Stomach (tissue), 9 donors: ENCODE measurements around the gene TMA7B. TPM values are rescaled to one million over a fixed set of nuclear protein-coding genes. Genes with fewer than 3 reads are reported as not detected.

Experiments
- DNase-seq, 2 donors: peaks; one replicate each; pipeline versions ENCODE4 v3.0.0 to v3.0.0-alpha.2; 2013 to 2019
- H3K27ac ChIP-seq, 5 donors: fragments of 200-600 bp in 4 of 5; sonication (generic) in 4 of 5; one replicate each; pipeline ENCODE4 v1.5.1; 2013 to 2019; ENCODE audit warnings: mild to moderate bottlenecking in 1 of 5, moderate library complexity in 1 of 5
- H3K27me3 ChIP-seq, 3 donors: fragments of 200-600 bp; sonication (generic); one replicate each; pipeline ENCODE4 v1.5.1; 2017 to 2019; ENCODE audit warnings: mixed run types in 1 of 3
- H3K36me3 ChIP-seq, 4 donors: fragments of 200-600 bp; sonication (generic); 1 replicate in 3 of 4; 2 replicates in 1 of 4; pipeline ENCODE4 v1.5.1; 2016 to 2019
- H3K4me1 ChIP-seq, 4 donors: fragments of 200-600 bp; sonication (generic); one replicate each; pipeline ENCODE4 v1.5.1; 2016 to 2019
- H3K4me3 ChIP-seq, 4 donors: fragments of 200-600 bp; sonication (generic) in 3 of 4; one replicate each; pipeline ENCODE4 v1.5.1; 2016 to 2019; ENCODE audit warnings: mild to moderate bottlenecking in 1 of 4
- H3K9me3 ChIP-seq, 4 donors: fragments of 200-600 bp; sonication (generic); one replicate each; pipeline ENCODE4 v1.5.1; 2016 to 2019
- CTCF ChIP-seq, 7 experiments: fragments of 450-650 bp in 4 of 7; fragments of 200-600 bp in 3 of 7; sonication (generic) in 3 of 7; IDR thresholded peaks; one replicate each; pipeline ENCODE4 v1.5.1; 2016 to 2019; ENCODE audit warnings: antibody characterized with exemption in 7 of 7, control low read depth in 2 of 7, mild to moderate bottlenecking in 1 of 7
- EP300 ChIP-seq: sonication (generic); formaldehyde crosslinking; IDR thresholded peaks from one replicate; pipeline ENCODE4 v1.6.1; 2017; ENCODE audit warnings: antibody characterized with exemption
- POLR2A ChIP-seq, 4 donors: fragments of 450-650 bp; IDR thresholded peaks; one replicate each; pipeline ENCODE4 v1.6.1; 2016; ENCODE audit warnings: antibody characterized with exemption in 4 of 4, control low read depth in 2 of 4, mild to moderate bottlenecking in 1 of 4, moderate library complexity in 1 of 4
- POLR2AphosphoS5 ChIP-seq, 3 donors: sonication (generic); formaldehyde crosslinking; IDR thresholded peaks; one replicate each; pipeline ENCODE4 v1.6.1; 2016; ENCODE audit warnings: antibody characterized with exemption in 3 of 3
- WGBS, 5 donors: extraction: QIAGEN DNeasy Blood & Tissue Kit in 3 of 5; methylation state at CpG; one replicate each; pipeline versions ENCODE4 v1.1.5 to v1.1.7; 2013 to 2018; 5-methylcytosine and 5-hydroxymethylcytosine counted together
- intact Hi-C: fragments of 100-400 bp; cut with DNase I; formaldehyde crosslinking; loops from one replicate; pipeline ENCODE4 v1.15.1; 2023; ENCODE audit warnings: low total_unique reads
- polyA plus RNA-seq, 3 donors: library from polyadenylated mRNA; stranded (reverse); fragments of 200-250 nt; gene quantifications; one replicate each; pipeline ENCODE4 v1.2.3, GENCODE V29; 2013
- total RNA-seq, 5 donors: library from RNA; depleted of rRNA; stranded (reverse); fragments of >200 nt; gene quantifications; one replicate each; pipeline versions ENCODE4 v1.1.0 to v1.2.3, GENCODE V29; 2014 to 2016
- donor health status: healthy with polysubstance abuse.
- donor health status: Bipolar disorder and iron deficiency.
- donor health status: healthy.

Gene TMA7B
- total and polyA plus RNA-seq, 8 donors, result 1.1 to 1.3 TPM; not detected in 6

- WGBS, 5 donors, result 47 to 75% (median 61%) methylated on average over 2 of the region's 2 CpGs
- no peaks in the 10 kb centered on the region for H3K9me3 ChIP-seq
- H3K27me3 ChIP-seq, result peaks cover 0 to 29% (median 0%) of the 10 kb centered on the region in 3 donors
- no peaks in the 10 kb centered on the region for H3K4me1 ChIP-seq
- no peak overlapping the region for H3K27ac ChIP-seq
- H3K4me3 ChIP-seq, result no peak overlapping the region
- no peak for DNase-seq
- TF ChIP-seq POLR2AphosphoS5 (IDR thresholded peaks at IDR 0.05) (no peak), CTCF (IDR thresholded peaks at IDR 0.05) (no peak), POLR2A (IDR thresholded peaks at IDR 0.05) (no peak), EP300 (no peak)
- H3K36me3 ChIP-seq, result no peaks in the 10 kb centered on the region
- intact Hi-C loops, result no loop called here
These were observed 23.8 kb downstream of the TMA7B start for GRCh38 chr22:39984006-39984405.

GRCh38 chr22:39984746-39985145 lies 24.5 kb downstream of the TMA7B start:
- Histone ChIP-seq H3K27ac (no peak overlapping the region), H3K27me3 (peaks cover 0 to 27% (median 0%) of the 10 kb centered on the region in 3 donors), H3K4me3 (no peak overlapping the region), H3K36me3 (no peaks in the 10 kb centered on the region), H3K4me1 (no peaks in the 10 kb centered on the region), H3K9me3 (no peaks in the 10 kb centered on the region)
- intact Hi-C loops, result no loop called here
- no peak for TF ChIP-seq POLR2A (IDR thresholded peaks at IDR 0.05)
- TF ChIP-seq EP300, result no peak
- no peak for TF ChIP-seq POLR2AphosphoS5 (IDR thresholded peaks at IDR 0.05)
- TF ChIP-seq CTCF (IDR thresholded peaks at IDR 0.05), result no peak
- DNase-seq, result no peak
- 58 to 88% (median 72%) methylated on average over 2 of the region's 2 CpGs for WGBS, 5 donors

GRCh38 chr22:39985383-39986035 lies 25.3 kb downstream of the TMA7B start:
- H3K27me3 ChIP-seq, result peaks cover 0 to 23% (median 0%) of the 10 kb centered on the region in 3 donors
- intact Hi-C loops, result no loop called here
- H3K4me1 ChIP-seq, result peaks cover 0 to 6% (median 2%) of the 10 kb centered on the region in 4 donors
- DNase-seq, result peak in 1 of 2 donors; percentile 60
- no peak overlapping the region for H3K27ac ChIP-seq
- H3K4me3 ChIP-seq, result no peak overlapping the region
- 60 to 69% (median 62%) methylated on average over 7 of the region's 7 CpGs for whole genome bisulfite sequencing, 5 donors
- H3K36me3 ChIP-seq, result no peaks in the 10 kb centered on the region
- H3K9me3 ChIP-seq, result no peaks in the 10 kb centered on the region
- TF ChIP-seq EP300 (no peak), POLR2AphosphoS5 (IDR thresholded peaks at IDR 0.05) (peak in 1 of 3 donors; percentile 8), POLR2A (IDR thresholded peaks at IDR 0.05) (no peak), CTCF (IDR thresholded peaks at IDR 0.05) (no peak)

GRCh38 chr22:39988386-39989114 lies 28.4 kb downstream of the TMA7B start:
- Histone ChIP-seq H3K27ac (no peak overlapping the region), H3K4me1 (peaks cover 0 to 34% (median 18%) of the 10 kb centered on the region in 4 donors), H3K36me3 (no peaks in the 10 kb centered on the region), H3K27me3 (peaks cover 0 to 22% (median 0%) of the 10 kb centered on the region in 3 donors), H3K9me3 (no peaks in the 10 kb centered on the region), H3K4me3 (no peak overlapping the region)
- WGBS, 5 donors, result 80 to 82% (median 81%) methylated on average over 10 of the region's 10 CpGs
- TF ChIP-seq POLR2A (IDR thresholded peaks at IDR 0.05) (no peak), EP300 (no peak), CTCF (IDR thresholded peaks at IDR 0.05) (no peak), POLR2AphosphoS5 (IDR thresholded peaks at IDR 0.05) (no peak)
- no peak for DNase-seq
- intact Hi-C loops, result no loop called here
